D721Med (cell line): ENCODE measurements around the gene FCRL2.

ENCODE experiments used
- DNase-seq: peaks from one replicate; pipeline ENCODE4 v3.0.0; 2011; ENCODE audit warnings: low spot score; ENCODE audit not compliant: insufficient read length
- FAIRE-seq: peaks from 2 replicates; lab custom pipeline; 2011; peaks lifted over from hg19 to GRCh38; lab: Jason Lieb, UNC
- TF ChIP-seq, protein P1 (sequence below): IDR thresholded peaks from 2 replicates; pipeline ENCODE4 v1.5.1; 2012; ENCODE audit warnings: mild to moderate bottlenecking, control low read depth; ENCODE audit not compliant: insufficient read depth; ENCODE audit errors: missing control alignments

The FCRL2 gene

DNA sequence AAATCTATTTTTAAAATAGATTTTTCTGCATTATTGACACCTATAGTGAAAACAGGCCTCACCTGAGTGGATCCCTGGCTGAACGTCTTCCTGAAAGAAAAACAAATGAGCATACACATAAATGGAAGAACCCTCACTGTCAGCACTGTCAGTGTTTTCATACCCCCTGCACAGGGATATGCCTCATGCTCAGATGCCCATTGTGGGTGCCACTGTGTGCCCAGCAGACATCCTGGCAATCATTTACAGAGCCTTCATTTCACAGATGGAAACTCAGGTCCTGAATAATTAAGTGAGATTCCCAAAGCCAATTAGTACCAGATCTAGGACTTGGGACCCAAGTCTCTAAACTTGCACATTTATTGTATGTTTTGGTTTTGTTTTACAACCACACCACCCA is 23.1 kb upstream of the FCRL2 start:
- DNase-seq: no peak
- no peak for FAIRE-seq
- TF ChIP-seq, protein P1, sequence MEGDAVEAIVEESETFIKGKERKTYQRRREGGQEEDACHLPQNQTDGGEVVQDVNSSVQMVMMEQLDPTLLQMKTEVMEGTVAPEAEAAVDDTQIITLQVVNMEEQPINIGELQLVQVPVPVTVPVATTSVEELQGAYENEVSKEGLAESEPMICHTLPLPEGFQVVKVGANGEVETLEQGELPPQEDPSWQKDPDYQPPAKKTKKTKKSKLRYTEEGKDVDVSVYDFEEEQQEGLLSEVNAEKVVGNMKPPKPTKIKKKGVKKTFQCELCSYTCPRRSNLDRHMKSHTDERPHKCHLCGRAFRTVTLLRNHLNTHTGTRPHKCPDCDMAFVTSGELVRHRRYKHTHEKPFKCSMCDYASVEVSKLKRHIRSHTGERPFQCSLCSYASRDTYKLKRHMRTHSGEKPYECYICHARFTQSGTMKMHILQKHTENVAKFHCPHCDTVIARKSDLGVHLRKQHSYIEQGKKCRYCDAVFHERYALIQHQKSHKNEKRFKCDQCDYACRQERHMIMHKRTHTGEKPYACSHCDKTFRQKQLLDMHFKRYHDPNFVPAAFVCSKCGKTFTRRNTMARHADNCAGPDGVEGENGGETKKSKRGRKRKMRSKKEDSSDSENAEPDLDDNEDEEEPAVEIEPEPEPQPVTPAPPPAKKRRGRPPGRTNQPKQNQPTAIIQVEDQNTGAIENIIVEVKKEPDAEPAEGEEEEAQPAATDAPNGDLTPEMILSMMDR: no peak

DNA sequence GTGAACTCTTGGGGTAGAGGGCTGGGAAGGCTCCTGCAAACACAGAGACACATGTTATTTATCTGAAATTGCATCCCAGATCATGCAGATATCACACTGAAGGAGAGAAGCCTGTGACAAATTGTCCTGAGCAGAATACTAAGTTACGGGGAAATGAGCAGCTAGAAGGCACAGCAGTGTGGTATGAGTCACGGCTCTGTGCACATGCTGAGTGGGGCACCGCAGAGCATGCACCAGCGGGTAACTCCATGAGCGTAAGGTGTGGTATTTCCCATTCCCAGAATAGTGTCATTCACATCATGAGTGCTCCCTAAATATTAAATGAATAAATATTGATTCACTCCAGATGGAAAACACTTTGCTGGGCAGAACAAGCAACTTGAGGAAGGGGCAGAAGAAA is 21.3 kb upstream of the FCRL2 start:
- no peak for FAIRE-seq

DNA sequence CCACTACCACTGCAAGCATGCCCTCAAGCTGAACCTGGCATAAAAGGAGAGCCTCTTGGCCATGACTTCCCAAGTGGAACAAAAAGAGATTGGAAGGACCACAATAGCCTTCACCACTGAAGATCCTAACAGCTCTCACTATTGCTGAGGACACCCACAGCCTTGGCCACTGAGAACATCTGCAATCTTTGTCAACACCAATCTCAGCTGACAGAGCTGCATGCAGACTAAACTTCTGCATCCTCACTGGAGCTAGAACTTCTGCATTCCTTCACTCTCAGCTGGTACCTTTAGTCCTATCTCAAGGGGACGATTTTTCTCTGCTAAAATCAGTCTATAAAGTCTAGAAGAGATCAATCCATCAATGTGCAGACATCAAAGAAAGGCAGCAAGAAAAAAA is 8.3 kb upstream of the FCRL2 start:
- FAIRE-seq (no peak), DNase-seq (no peak)
- TF ChIP-seq, protein P1: no peak

More for the DNA sequence above, 21.3 kb upstream of the FCRL2 start:
- TF ChIP-seq, protein P1: no peak
- DNase-seq: no peak

DNA sequence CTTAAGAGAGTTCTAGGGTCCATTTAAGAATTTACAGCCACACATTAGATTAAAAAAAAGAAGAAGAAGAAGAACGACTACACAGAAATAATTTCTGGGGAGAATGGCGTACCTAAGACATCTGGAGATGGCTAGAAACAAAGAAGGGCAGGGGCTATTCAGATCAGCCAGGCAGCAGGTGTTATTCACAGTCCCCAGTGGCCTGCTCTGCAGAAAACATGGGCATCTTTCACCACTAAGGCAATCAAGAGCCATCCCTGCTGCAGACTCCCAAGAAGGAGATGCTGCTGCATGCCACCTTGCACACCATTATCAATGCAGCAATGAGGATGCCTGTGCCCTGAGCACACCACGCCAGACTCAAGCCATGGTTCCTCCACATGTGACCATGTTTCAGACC is 7.9 kb upstream of the FCRL2 start:
- DNase-seq: no peak
- TF ChIP-seq, protein P1: no peak
- FAIRE-seq: no peak

DNA sequence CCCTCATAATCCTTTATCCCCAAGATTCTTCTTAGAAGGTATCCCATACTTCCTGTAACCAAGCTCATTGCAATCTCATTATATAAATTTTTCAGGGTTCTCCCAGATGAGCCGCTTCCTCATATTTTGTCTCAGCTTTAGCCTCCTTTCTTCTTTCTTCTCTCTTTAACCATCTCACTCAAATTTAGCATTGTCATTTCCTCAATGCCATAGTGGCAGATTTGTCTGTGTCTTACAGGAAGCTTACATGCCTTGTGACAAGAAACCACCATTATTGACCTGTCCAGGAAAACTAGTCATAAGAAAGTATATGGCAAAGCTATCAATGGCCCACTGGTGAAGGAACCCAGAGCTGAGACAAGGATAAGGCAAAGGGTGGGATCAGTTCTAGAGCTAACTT is 6.0 kb upstream of the FCRL2 start:
- FAIRE-seq: no peak
- TF ChIP-seq, protein P1: no peak
- DNase-seq: no peak

DNA sequence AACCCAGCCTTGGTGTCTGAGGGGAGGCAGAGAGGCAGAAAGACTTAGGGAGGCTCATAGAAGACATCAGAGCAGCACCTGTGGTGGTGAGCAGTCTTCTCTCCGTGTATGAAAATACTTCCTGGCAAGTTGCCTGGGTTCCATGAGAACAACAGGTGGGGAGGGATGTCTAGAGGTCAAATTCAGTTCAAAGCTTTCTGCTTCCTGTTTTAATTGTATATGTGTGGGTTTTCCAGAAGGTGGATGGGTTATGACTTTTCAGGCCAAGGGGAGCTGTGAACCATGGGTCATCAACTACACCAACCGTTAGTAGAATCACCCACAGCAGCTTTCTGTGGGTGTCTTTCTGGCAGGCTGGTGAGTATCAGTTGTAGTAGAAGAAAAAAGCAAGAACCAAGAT is 4.1 kb upstream of the FCRL2 start:
- DNase-seq (no peak), FAIRE-seq (no peak)
- TF ChIP-seq, protein P1: no peak

DNA sequence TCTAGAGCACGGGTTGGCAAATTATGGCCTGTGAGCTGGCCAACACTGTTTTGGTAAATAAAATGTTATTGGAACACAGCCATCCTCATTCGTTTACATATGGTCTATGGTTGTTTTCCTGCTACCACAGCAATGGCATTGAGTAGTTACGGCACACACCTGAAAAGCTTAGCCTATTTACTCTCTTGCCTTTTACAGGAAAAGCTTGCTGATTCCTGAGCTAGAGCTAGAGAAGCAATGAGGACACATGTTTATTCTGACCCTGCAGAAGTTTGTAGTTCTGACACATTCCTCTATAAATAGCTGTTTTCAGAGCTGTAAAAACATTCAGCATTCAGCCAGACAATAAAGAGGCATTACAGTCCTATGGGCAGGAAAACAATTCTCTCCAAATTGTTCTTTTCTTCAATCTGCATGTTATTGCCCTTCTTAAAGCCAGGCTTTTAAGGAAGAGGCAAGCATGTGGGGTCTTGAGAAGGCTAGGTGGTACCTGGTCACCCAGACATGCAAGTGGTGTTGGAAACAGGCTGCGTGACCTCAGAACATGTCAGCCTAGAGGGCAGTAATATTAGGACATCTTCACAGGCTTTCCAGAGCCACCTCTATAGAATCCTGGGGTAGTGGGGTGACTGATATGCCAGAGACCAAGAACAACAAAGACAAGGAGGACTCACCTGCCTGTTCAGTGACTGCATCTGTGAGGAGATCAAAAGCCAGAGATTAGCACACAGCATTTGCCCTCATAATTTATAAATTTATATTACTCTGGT is 1.6 kb downstream of the FCRL2 start:
- FAIRE-seq (no peak), DNase-seq (no peak)
- TF ChIP-seq, protein P1: no peak
